Left hindlimb (tissue), 1 donor: ENCODE results near the gene ARHGEF6.
"Not testable (repeated sequence)": the region's sequence is repeated elsewhere in the genome, so short reads cannot be mapped to it uniquely, and the experiment has no call there.

Experiments used
- DNase-seq: peaks from one replicate; pipeline ENCODE4 v3.0.0-alpha.2; 2018

The ARHGEF6 gene, protein sequence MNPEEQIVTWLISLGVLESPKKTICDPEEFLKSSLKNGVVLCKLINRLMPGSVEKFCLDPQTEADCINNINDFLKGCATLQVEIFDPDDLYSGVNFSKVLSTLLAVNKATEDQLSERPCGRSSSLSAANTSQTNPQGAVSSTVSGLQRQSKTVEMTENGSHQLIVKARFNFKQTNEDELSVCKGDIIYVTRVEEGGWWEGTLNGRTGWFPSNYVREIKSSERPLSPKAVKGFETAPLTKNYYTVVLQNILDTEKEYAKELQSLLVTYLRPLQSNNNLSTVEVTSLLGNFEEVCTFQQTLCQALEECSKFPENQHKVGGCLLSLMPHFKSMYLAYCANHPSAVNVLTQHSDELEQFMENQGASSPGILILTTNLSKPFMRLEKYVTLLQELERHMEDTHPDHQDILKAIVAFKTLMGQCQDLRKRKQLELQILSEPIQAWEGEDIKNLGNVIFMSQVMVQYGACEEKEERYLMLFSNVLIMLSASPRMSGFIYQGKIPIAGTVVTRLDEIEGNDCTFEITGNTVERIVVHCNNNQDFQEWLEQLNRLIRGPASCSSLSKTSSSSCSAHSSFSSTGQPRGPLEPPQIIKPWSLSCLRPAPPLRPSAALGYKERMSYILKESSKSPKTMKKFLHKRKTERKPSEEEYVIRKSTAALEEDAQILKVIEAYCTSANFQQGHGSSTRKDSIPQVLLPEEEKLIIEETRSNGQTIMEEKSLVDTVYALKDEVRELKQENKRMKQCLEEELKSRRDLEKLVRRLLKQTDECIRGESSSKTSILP

DNA sequence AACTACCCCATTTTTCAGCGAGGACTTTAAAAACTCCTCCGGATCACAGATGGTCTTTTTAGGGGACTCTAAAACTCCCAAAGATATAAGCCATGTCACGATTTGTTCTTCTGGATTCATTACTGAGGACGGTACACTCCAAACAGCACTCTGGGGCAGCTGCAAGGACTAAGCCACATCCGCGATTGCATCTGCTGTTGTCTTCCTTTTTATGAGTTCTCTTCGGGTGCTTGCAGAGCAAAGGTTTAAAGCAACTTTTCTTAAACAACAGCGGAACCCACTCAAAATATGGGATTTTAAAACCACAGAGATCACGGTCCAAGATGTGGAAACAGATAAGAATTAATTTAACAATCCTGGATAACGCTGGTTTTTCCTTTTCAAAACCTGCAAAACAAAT is at the start of gene ARHGEF6:
Gene ARHGEF6 (minus strand): TSS at position 170 of the 400 bp plus-strand sequence. CDS start 50 bp downstream, at position 120.
- DNase-seq, result no peak

DNA sequence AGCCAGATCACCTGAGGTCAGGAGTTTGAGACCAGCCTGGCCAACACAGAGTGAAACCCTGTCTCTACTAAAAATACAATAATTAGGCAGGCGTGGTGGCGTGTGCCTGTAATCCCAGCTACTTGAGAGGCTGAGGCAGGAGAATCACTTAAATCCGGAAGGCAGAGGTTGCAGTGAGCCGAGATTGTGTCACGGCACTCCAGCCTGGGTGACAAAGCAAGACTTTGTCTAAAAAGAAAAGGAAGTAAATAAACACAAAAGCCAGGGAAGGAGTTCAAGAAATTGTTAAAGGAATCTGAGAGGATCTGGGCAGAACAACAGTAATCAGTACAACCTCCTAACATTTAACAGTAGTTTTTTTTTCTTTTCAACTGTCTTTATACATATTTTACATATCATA is 48.7 kb upstream of the ARHGEF6 start:
- no peak for DNase-seq

DNA sequence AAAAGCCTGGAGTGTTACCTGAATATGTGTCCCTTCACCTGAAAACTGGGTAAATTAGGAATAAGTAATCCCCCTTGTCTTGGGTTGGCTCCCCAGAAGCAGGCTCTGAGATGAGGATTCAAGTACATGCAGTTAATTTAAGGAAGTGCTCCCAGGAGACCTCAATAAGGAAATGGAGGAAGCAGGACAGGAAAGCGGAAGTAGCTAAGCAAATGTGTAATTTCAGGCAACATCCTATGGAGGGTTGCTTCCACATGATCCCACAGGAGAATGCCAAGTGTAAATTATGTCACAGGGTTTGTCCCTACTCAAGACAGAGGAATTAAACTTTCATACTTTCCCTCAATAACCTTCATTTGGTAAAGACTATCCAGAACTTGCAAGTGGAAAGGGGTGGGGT is 48.1 kb upstream of the ARHGEF6 start:
- DNase-seq, result no peak

DNA sequence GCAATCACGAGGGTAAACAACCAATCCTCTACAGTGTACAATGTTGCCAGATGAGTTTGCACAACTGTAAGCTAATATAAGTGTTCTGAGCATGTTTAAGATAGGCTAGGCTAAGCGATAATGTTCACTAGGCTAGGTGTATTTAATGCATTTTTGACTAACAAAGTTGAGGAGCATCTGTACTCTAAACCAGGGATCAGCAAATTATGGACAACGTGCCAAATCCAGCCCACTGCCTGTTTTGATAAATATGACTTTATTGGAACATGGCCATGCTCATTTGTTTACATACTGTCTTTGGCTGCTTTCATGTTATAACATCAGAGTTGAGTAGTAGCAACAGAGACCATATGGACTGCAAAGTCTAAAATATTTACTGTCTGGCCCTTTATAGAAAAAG is 46.3 kb upstream of the ARHGEF6 start:
- DNase-seq, result no peak

DNA sequence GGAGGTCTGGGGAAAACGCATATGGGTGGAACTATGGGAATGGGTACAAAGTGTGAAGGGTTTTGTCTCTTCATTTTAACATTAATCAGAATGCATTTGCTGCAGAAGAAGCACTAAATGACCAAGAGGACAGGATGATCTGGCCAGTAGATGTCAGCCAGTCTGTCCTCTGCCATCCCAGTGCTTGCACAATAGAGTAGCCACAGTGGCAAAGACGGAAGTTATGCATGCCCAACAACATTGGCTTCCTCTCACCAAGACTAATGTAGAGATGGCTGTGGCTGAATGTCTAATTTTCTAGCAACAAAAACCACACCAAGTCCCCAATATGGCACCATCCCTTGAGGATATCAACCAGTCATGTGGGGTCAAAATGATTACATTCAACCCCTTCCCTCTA is 45.0 kb upstream of the ARHGEF6 start:
- DNase-seq, result no peak

DNA sequence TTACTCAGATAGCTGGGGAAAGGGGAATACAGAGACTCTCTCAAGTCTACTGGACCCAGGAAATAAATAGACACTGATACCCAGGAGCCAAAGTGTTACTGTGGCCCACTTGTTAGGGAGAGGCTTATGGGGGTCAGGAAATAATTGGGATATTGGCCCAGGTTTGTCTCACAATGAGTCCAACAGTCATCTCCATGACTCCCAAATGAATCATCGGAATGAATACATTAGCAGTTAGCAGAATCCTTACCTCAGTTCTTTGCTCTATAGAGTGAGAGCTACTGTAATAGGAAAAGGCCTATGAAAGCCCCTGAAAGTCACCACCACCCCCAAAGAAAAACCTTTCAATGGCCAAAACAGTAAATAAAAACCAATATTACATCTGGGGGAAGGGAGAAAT is 42.4 kb upstream of the ARHGEF6 start:
- DNase-seq, result no peak

DNA sequence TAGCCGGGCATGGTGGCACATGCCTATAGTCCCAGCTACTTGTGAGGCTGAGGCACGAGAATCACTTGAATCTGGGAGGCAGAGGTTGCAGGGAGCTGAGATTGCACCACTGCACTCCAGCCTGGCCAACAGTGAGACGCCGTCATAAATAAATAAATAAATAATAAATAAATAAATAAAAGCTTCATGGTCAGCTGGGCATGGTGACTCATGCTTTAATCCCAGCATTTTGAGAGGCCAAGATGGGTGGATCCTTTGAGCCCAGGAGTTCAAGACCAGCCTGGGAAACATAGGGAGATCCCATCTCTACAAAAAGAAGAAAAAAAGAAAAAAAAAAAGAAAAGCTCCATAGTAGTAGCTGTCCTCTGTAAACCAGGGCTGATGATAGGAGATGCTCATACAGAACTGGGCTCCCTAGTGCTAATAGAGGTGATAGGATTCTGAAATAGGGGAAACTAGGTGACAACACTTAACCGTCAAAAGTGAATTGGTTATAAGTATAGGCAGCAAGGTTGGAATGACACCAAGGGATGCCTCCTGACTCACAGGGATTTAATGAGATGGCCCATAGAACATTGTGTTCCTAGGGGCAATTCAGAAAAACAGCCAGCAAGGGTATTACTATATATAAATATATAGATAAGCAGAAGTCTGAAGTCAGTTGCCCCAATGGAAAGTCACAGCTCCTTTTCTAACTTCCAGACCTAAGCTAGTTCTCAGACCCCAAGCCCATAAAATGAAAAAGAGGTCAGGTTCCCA is 41.8 kb upstream of the ARHGEF6 start:
- DNase-seq, result no peak

DNA sequence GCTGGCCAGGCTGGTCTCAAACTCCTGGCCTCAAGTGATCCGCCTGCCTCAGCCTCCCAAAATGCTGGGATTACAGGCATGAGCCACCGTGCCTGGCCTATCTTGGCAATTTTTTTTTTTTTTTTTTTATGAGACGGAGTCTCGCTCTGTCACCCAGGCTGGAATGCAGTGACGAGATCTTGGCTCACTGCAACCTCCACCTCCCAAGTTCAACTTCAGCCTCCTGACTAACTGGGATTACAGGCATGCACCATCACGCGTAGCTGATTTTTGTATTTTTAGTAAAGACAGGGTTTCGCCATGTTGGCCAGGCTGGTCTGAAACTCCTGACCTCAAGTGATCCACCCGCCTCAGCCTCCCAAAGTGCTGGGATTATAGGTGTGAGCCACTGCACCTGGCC is 39.0 kb upstream of the ARHGEF6 start:
- not testable (repeated sequence) for DNase-seq

DNA sequence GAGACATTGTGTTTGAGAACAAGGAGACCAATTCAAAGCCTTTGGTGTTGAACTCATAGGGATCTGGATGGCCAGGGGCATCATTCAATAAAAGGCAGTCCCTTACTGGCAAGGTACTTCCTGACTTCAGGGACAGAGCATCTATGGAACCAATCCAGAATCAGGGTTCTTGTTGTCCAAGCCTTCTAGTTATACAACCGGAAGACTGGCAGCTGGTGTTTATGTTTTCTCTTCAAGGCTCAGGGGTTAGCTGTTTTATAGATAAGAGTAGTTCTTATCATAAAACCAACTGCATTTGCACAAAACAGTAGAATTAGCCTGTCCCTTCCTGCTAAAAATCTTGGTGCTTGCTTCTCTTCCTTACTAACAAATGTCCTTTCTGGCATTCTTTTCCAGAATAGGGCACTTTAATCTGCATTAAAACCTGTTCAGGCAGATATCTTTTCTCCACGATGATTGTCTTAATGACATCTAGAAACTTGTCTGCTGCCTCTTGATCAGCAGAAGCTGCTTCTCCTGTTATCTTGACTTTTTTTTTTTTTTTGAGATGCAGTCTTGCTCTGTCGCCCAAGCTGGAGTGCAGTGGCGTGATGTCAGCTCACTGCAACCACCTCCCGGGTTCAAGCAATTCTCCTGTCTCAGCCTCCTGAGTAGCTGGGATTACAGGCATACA is 38.4 kb upstream of the ARHGEF6 start:
- DNase-seq, result no peak

DNA sequence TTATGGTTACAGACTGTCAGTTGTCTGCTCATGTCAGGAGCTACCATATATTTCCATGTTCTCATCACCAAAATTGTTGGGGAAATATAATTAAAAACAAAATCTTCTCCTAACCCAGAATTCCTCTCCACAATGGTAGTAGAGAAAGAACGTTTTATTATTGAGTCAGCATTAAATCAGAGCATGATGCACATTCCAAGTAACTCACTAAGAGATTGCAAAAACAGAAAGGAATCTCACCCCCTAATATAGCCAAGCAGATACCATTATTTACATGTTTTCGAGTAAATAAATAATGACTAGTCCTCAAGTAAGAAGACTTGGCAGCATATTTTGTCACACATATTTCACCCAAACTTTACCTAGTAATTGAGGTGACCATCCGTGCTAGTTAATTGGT is 36.2 kb upstream of the ARHGEF6 start:
- no peak for DNase-seq

DNA sequence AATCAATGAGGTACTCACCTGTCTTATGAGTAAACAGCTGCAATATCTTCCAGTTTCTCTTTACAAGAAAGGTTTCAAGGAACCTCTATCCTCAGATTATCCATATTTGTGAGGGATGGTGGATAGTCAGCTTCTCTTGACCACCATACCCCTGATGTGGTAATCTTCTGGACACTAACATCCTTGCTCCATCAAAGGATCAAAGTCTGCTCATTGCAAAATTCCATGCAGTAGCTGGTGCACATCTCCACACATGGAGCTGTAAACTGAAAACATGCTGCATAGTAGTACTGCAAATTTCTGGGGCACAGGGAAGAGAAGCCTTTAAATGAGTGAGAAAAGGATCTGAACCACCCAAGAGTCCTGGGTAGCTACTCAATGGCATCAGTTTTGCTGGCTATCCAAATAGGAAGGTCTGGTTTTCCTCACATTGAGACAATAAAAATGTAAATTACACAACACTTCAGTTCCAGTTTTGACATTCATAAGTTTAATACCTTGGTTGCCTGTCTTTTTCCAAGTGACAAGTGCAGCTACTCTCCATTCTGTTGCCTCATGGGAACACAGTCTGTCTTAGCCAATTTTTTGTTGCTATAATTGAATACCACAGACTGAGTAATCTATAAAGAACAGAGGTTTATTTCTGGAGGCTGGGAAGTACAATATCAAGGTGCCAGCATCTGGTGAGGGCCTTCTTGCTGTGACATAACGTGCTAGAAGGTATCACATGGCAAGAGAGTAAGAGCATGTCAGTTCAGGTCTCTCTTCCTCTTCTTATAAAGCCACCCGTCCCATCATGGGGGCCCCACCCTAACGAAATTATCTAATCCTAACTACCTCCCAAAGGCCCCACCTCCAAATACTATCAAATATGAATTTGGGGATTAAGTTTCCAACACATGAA is 34.4 kb upstream of the ARHGEF6 start:
- no peak for DNase-seq

DNA sequence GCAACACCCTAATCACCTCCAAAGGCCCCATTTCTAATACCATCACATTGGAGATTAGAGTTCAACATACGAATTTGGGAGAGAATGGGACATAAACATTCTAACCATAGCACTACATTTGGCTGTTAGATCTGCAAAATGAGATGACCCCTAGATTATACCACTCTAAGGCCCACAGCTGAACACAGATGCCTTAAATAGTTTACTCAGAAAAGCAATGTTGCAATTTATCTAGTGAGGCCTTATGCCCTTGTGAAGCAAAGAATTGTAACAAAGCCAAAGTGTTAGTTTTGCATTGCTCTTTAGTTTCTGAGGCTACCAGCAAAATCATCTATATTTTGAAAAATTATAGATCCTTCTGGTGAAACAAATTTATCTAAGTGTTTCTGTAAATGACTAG is 31.6 kb upstream of the ARHGEF6 start:
- DNase-seq, result no peak

DNA sequence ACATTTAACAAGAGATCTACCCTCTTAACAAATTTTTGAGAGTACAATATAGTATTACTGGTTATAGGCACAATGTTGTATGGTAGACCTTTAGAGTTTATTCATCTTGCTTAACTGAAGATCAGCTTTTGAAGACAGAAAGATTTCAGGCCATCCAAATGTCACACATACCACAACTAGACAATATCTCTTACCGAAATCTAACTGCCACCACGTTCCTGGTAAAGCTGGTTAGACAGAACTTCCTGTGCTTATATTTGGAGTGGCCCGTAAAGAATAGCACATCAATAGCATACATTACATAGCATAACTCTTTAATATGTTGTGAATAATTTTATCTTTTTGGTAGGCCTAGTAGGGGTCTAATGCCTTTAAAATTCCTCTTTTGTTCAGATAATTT is 29.8 kb upstream of the ARHGEF6 start:
- no peak for DNase-seq

DNA sequence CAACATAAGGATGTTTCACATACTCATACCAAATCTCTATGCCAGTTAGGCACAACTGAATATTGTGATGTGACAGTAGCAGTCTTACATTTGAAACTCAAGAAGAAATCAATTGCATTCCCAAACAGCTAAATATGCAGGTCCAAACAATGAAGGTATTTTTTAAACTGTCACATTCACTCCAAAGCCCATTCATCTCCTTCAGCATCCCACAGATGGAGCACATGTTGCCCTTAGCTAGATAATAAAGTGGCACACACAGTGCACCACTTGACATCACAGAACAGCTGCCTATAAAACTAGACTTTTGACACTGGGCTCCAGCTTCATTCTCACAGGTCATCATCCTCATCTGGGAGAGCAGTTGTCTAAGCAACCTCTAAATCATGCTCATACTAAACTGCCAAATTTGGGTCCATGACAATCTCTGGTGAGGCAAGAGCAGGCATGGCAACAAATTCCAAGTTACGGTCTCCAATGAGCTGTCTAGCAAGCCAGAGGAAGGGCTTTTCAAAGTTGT is 26.2 kb upstream of the ARHGEF6 start:
- no peak for DNase-seq

DNA sequence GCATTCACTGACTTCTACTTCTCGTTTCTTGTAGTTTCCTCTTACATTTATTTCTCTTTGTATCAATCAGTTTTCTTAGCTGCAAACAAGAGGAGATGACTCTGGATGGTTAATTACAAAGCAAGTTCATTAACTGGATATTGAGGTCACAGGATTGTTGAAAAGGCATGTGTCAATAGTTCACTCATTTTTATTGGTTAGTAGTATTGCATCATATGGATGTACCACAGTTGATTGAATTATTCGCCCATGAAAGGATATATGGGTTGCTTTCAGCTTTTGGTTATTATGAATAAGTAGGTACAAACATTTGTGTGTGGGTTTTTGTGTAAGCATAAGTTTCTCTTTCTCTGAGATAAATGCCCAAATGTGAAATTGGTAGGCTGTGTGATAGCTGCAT is 21.8 kb upstream of the ARHGEF6 start:
- DNase-seq, result no peak

DNA sequence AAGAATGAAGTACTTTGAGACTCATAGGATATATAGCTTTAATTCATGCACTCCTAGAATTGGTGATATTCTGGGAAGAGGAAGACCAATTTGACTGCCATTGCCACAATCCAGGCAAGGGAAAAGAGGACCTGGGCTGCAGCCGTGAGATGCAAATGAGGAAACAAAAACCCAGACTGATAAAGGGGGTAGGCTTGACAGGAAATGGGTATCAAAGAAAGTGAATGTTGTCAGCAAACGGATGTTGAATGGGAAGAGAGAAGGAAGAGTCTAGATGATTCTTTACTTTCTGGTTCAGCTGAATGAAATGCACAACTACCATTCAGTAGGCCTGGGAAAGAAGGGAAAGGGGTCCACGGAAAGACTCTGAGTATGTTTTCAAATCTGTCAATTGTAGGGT is 17.1 kb upstream of the ARHGEF6 start:
- DNase-seq, result no peak

DNA sequence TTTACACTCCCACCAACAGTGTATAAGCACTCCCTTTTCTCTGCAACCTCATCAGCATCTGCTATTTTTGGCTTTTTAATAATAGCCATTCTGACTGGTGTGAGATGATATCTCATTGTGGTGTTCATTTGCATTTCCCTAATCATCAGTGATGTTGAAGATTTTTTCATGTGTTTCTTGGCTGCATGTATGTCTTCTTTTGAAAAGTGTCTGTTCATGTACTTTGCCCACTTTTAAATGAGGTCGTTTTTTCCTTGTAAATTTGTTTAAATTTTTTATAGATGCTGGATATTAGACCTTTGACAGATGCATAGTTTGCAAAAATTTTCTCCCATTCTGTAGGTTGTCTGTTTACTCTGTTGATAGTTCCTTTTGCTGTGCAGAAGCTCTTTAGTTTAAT is 14.4 kb upstream of the ARHGEF6 start:
- DNase-seq, result not testable (repeated sequence)

DNA sequence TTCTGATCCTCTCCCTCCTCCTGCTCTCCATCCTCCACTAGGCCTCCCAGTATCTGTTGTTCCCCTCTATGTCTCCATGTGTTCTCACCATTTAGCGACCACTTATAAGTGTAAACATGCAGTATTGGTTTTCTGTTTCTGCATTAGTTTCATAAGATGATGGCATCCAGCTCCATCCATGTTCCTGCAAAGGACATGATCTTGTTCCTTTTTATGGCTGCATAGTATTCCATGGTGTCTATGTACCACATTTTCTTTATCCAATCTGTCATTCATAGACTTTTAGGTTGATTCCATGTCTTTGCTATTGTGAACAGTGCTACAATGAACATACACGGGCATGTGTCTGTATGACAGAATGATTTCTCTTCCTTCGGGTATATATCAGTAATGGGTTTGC is 13.9 kb upstream of the ARHGEF6 start:
- DNase-seq, result not testable (repeated sequence)

DNA sequence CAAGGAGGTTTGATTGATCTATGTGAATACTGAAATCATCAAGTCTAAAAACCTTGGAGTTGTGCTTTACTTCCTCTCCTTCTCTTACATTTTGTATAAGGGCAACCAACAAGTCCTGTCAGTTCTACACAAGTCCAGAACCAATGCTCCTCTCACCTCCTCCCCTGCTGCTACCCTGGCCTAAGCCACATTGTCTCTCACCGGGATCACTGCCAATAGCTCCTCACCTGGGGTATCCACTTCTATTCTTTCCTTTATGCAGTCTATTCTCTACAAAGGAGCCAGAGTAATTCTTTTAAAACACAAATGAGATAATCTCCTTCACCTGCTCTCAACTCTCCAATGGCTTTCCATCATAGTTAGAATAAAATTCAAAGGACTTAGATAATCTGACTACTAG is 13.3 kb upstream of the ARHGEF6 start:
- DNase-seq, result no peak

DNA sequence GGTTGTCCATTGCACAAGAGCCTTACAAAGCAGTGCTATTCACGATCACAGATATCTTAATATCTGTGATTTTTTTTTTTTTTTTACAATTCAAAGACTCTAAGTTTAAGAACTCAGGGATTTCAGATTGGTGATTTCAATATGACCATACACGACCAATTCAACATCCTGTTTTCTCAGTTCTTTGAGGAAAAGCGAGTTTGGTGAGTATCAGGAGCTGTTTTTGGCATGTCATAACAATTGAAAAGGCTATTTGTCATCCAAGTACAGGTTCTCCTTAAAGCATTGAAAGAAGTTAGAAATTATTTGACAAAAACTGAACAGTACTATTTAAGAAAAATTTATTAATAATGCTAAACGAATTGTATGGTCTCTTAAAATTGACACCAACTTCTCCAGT is 9.1 kb upstream of the ARHGEF6 start:
- no peak for DNase-seq

DNA sequence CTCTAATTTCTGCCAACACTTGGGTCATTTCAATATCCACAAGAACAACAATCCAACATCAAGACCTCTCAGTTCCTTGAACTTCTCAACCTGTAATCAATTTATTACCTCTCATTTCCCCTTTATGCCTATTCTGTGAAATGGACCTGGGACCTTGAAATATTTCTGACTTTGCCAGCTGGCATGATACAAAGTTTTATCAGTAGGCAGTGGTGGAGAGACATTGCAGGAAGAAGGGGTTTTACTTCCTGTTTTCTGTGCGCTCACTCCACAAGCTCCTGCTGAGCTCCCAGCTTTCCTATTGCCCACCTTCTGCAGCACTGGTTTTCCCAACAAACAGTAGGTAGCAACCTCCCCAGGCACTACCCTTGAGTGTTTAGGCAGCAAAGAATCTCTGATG is 3.5 kb upstream of the ARHGEF6 start:
- no peak for DNase-seq

DNA sequence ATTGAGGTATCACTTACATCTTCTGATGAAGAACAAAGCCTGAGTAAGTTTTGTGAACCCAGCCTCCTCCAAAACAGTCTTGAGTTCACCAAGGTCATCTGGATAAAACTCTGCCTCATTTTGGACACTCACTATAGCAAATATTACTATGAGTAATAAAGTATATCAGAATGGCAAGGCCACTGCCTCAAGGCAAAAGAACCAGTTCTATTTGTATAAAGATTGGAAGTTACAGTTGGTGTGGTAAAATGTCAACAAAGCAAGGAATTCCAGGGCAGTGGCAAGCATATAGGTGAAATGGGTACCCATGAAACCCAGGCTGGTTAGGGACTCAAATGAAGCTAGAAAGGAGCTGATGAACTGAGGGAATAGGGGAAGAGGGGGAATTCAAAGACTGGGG is 2.4 kb upstream of the ARHGEF6 start:
- no peak for DNase-seq
